H7 (cell line): Measurements from ENCODE around the gene FAM131A. TPM values are rescaled to one million over a fixed set of nuclear protein-coding genes. Genes with fewer than 3 reads are reported as not detected.
"Not testable (repeated sequence)": the region's sequence is repeated elsewhere in the genome, so short reads cannot be mapped to it uniquely, and the experiment has no call there.

ENCODE experiments used
- DNase-seq: peaks from one replicate; pipeline ENCODE4 v3.0.0; 2012
- H3K27me3 ChIP-seq: 2 replicates; pipeline ENCODE4 v1.6.0; 2011; ENCODE audit warnings: mild to moderate bottlenecking, low read length; ENCODE audit not compliant: control insufficient read depth, insufficient read depth
- H3K36me3 ChIP-seq: replicated peaks from 2 replicates; pipeline ENCODE4 v1.5.1; 2011; ENCODE audit warnings: low read length; ENCODE audit not compliant: control insufficient read depth, insufficient read depth
- H3K4me3 ChIP-seq: 2 replicates; pipeline ENCODE4 v1.5.1; 2011; ENCODE audit warnings: low read depth, mild to moderate bottlenecking, control low read depth, low read length, moderate library complexity; ENCODE audit not compliant: insufficient read depth
- total RNA-seq: library from RNA; depleted of rRNA; stranded (reverse); fragments of >200 nt; shearing (Covaris generic); gene quantifications from 2 replicates; pipeline ENCODE4 v1.2.3, GENCODE V29; 2014

FAM131A gene
- total RNA-seq, 1 experiment from 2014 or later: 36.9 TPM

DNA sequence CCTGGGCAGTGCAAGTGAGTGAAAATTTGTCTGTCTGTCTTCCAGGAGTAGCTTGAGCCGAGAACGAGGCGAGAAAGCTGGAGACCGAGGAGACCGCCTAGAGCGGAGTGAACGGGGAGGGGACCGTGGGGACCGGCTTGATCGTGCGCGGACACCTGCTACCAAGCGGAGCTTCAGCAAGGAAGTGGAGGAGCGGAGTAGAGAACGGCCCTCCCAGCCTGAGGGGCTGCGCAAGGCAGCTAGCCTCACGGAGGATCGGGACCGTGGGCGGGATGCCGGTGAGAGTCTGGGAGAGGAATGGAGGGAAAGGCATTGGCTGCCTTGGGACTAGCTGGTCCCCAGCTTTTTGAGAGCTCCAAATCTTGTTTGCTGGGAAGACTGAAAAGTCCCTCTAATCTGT is 10.2 kb upstream of the FAM131A start:
- DNase-seq: peak; percentile 45
- H3K4me3 ChIP-seq: no peak overlapping the region
- H3K27me3 ChIP-seq: no peaks in the 10 kb centered on the region
- H3K36me3 ChIP-seq: peaks cover 87% of the 10 kb centered on the region

DNA sequence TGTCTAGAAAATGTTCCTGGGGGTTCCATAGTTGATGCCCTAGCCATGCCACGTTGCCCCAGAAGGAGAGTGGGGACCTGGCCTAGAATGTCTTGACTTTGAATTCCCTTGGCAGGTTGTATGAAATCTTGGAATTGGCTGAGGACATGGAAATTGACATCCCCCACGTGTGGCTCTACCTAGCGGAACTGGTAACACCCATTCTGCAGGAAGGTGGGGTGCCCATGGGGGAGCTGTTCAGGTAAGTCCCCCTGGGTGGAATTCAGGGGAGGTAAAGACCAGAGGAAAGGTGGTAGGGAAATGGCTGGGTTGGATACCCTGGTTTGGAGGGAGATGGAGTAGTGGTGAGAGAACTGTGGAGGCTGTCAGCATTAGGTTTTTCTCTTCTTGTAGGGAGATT is 8.9 kb upstream of the FAM131A start:
- no peak for DNase-seq
- no peak overlapping the region for H3K4me3 ChIP-seq
- peaks cover 86% of the 10 kb centered on the region for H3K36me3 ChIP-seq
- H3K27me3 ChIP-seq: no peaks in the 10 kb centered on the region

GRCh38 chr3:184332370-184333090 is 4.9 kb upstream of the FAM131A start:
- no peaks in the 10 kb centered on the region for H3K27me3 ChIP-seq
- H3K4me3 ChIP-seq: no peak overlapping the region
- peaks cover 55% of the 10 kb centered on the region for H3K36me3 ChIP-seq
- DNase-seq: no peak

DNA sequence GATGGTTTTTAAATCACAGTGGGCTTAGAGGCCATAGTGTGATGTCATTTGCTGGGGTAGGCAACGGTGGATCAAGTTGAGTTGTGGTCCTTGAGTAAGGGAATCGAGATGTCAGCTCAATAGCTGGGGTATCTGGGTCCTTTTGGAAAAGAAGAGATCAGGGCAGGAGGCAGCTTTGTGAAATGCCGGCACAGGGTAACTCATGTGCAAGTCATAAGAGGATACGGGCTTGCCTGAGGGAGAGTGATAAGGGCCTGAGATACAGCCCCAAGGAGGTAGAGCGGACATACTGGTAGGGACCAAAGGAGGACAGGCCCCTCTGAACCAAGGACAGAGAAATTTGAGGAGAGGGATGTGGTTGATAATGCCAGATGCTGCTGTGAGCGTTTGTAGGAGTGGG is 4.2 kb upstream of the FAM131A start:
- H3K27me3 ChIP-seq: no peaks in the 10 kb centered on the region
- no peak for DNase-seq
- H3K36me3 ChIP-seq: peaks cover 49% of the 10 kb centered on the region

GRCh38 chr3:184333700-184334099 is 3.7 kb upstream of the FAM131A start:
- H3K27me3 ChIP-seq: no peaks in the 10 kb centered on the region
- H3K4me3 ChIP-seq: no peak overlapping the region
- DNase-seq: no peak
- peaks cover 44% of the 10 kb centered on the region for H3K36me3 ChIP-seq

More for the DNA sequence above, 4.2 kb upstream of the FAM131A start:
- no peak overlapping the region for H3K4me3 ChIP-seq

DNA sequence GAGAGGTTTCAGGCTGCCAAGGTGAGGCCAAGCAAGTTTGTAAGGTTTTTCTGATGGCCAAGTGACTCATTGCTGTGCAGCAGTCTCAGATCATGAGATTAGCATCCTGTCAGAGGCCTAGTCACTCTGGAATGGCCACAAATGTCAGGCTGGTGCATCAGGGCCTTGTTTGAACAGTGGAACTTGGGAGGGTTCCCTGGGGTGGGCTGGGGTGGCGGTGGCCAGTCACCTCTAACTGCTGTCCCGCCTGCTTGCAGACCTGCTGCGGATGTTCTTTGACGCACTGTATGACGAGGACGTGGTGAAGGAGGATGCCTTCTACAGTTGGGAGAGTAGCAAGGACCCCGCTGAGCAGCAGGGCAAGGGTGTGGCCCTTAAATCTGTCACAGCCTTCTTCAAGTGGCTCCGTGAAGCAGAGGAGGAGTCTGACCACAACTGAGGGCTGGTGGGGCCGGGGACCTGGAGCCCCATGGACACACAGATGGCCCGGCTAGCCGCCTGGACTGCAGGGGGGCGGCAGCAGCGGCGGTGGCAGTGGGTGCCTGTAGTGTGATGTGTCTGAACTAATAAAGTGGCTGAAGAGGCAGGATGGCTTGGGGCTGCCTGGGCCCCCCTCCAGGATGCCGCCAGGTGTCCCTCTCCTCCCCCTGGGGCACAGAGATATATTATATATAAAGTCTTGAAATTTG is 2.8 kb upstream of the FAM131A start:
- Histone ChIP-seq H3K27me3 (no peaks in the 10 kb centered on the region), H3K36me3 (peaks cover 38% of the 10 kb centered on the region), H3K4me3 (no peak overlapping the region)
- DNase-seq: no peak

DNA sequence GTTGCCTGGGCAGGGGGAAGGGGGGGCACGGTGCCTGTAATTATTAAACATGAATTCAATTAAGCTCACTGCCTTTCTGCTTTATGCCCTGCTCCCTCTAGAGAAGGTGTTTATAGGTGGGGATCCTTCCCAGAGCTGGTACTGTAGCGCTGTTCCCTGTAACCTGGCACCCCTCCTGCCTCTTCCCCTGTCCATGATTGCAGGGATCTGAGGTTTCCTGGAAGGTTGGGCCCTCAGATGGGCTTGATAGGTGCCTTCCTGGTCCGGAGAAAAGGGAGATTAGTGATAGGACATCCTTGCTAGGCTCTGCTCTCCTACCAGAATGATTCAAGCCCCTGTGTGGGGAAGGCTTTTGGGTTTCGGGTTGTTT is 2.1 kb upstream of the FAM131A start:
- DNase-seq: no peak
- Histone ChIP-seq H3K27me3 (no peaks in the 10 kb centered on the region), H3K4me3 (no peak overlapping the region), H3K36me3 (peaks cover 35% of the 10 kb centered on the region)

- no peaks in the 10 kb centered on the region for H3K27me3 ChIP-seq
- peak; percentile 99 for DNase-seq
- H3K4me3 ChIP-seq: peak overlapping the region; percentile 94
- H3K36me3 ChIP-seq: peaks cover 32% of the 10 kb centered on the region
Observed at GRCh38 chr3:184335661-184336546, 1.5 kb upstream of the FAM131A start.

DNA sequence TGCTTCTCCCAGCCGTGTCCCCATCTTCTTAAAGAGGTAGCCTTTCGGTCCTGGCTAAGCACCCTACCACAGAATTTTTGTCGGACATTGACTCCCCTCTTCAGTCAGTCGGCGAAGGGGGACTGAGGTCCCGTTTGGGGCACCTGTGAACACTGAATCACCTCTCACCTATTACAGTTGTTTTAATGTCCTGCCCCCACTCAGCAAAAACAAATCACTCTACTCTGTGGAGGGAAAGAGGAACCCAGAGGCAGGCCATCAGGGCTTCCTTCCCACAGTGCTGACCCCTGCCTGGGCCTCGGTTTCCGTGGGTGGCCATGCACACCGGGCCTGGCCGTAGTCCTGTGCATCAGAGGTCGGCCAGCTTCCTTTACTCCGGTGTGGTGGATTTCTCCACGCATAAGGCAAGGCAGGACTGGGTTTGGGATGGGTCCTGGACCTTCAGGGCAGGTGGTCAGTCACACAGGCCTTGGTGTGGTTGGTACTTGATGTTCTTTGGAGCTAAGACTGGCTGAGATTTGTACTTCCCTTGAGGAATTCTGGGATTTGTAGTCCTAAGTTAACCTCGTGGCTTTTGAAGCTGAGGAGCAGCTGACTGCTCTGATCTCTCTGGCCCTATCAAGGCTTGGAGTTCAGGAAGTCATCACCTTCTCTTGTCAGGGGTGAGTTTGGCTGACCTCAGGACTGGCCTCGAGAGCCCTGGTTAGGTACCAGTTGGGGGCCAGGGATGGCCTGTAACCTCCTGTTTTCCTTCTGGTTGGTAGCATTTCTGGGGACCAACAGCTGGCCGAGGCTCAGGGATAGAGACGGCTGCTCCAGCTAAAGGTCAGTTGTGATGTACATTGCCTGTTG is 627 bp upstream of the FAM131A start:
- Histone ChIP-seq H3K27me3 (no peaks in the 10 kb centered on the region), H3K4me3 (peak overlapping the region; percentile 94), H3K36me3 (peaks cover 25% of the 10 kb centered on the region)
- peak; percentile 81 for DNase-seq

DNA sequence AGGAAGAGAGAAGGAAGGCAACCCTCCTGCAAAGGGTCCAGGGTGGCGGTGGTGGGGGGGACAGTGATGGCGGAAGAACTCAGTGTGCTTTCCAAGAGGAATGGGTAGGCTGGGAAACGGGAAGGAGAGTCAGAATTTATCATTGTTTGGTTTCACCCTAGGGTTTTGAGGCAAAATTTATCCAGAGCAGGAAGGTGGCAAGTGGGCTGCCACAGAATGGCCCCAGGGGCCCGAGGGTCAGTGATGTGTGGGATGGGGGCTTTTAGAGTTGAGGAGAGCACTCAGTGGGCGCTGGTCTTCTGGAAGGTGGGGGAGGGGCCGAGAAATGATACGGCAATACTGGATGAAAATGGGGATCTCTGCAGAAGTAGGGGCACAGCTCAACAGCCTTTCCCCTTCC is 581 bp downstream of the FAM131A start:
- no peaks in the 10 kb centered on the region for H3K27me3 ChIP-seq
- peaks cover 22% of the 10 kb centered on the region for H3K36me3 ChIP-seq
- DNase-seq: no peak
- H3K4me3 ChIP-seq: no peak overlapping the region

GRCh38 chr3:184338511-184338945 is 1.1 kb downstream of the FAM131A start:
- Histone ChIP-seq H3K4me3 (no peak overlapping the region), H3K27me3 (no peaks in the 10 kb centered on the region), H3K36me3 (peaks cover 18% of the 10 kb centered on the region)
- peak; percentile 94 for DNase-seq

DNA sequence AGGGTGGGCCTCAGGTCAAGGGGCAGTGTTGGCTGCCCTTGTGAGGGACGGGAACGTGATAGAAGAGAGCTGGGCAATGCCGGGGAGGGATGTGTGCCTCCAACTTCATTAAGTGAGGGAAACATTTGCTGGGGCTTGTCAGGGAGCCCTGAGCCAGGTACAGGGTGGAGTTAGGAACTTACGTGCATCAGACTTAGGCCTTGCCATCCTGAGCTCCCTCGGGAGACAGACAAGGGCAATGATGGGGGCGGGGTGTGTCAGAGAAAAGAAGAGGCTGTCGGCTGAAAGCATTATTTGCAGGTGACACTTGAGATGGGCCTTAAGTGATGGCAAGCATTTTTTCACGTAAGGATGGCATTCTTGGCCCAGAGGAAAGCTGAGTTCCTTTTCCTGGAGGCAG is 1.6 kb downstream of the FAM131A start:
- H3K36me3 ChIP-seq: peaks cover 16% of the 10 kb centered on the region
- H3K27me3 ChIP-seq: no peaks in the 10 kb centered on the region
- no peak for DNase-seq
- H3K4me3 ChIP-seq: no peak overlapping the region

GRCh38 chr3:184339451-184340135 is 2.2 kb downstream of the FAM131A start:
- not testable (repeated sequence) for DNase-seq

More at GRCh38 chr3:184339451-184340135, 2.2 kb downstream of the FAM131A start:
- H3K4me3 ChIP-seq, H3K27me3 ChIP-seq: not testable (repeated sequence)
- H3K36me3 ChIP-seq: peaks cover 12% of the 10 kb centered on the region
